Cerebellar cortex (tissue), 1 donor: ENCODE results near the gene GRK4.
A peak's percentile ranks its signal among the peaks of the same experiment; 100 is the strongest.
"Not testable (repeated sequence)": the region's sequence is repeated elsewhere in the genome, so short reads cannot be mapped to it uniquely, and the experiment has no call there.

Source experiments
- DNase-seq: peaks from one replicate; pipeline ENCODE4 v3.0.0-alpha.2; 2015; ENCODE audit warnings: low spot score

GRK4 gene

DNA sequence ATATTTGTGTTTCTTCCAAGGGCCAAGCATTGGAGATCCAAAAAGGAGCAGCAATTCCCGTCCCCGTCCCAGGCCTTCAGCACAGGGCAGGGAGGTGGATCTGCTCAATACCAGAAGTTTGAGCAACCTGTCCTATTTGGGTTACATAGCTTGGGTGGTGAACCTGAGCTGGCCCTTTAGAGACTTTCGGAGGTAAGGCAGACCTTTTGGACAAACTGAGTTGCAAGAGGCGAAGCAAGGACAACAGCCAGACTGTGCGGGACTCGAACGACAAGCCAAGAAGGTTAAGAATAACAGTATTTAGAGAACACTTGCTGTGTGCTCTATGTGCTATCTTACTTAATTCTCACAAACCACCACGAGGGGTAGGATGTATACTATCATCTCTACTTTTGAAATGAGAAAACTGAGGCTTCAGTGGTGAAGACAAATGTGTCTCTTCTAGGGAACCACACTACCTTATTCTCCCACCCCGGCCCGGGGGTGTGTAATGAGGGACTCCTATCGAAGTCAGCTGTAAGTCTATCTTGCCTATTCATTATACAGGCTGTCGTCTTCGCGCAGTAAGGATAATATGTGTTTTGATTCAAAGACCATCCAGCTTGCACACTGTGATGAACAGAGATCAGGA lies 1.4 kb upstream of the GRK4 start:
- peak; percentile 48 for DNase-seq

GRCh38 chr4:2962614-2963174 lies 677 bp upstream of the GRK4 start:
- DNase-seq: peak; percentile 78

GRCh38 chr4:2963966-2964471 lies 648 bp downstream of the GRK4 start:
- peak; percentile 49 for DNase-seq

DNA sequence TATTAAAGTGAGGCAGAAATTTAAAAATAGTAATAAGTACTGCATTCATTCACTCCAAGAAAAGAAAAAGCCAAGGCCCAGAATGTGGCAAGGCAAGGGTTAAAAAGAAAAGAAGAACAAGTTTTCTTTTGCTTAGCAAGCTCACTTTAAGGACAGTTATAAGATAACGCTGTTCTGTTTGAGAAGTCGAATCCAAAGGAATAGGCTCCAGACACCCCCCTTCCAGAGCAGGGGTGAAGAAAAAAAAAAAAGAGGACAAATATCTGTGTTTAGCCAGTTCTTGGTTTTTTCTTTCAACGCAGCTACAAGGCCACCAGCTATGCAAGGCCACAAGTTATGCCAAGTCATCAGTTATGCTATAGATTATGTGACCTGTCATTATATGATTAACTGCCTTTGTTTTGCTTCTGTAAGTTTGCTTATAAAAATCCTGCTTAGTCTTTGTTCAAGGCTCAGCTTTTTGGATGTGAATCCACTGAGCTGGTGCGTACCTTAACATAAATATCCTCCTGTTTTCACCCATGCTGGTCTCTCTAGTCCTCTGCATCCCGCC lies 1.4 kb downstream of the GRK4 start:
- DNase-seq: no peak

- peak; percentile 51 for DNase-seq
Measured at GRCh38 chr4:2965262-2965661, 1.9 kb downstream of the GRK4 start.

- DNase-seq: no peak
Measured at GRCh38 chr4:2968381-2968780, 5.0 kb downstream of the GRK4 start.

DNA sequence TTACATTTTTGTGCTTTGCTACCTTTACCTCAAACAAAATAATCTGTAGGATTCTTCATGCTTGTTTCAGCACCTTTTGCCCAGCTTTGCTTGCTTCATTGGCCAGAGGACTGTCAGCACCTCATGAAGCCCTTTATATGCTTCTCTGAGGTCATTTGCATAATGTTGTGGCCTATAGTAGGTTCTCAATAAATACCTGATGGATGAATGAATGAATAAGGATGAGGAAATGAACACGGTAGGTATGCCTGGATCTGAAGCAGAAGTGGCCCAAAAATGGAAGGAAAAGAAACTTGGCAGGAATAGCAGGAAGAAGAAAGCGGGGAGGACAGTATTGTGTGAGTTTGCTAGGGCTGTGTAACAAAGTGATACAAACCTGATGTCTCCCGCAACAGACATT lies 7.9 kb downstream of the GRK4 start:
- DNase-seq: no peak

DNA sequence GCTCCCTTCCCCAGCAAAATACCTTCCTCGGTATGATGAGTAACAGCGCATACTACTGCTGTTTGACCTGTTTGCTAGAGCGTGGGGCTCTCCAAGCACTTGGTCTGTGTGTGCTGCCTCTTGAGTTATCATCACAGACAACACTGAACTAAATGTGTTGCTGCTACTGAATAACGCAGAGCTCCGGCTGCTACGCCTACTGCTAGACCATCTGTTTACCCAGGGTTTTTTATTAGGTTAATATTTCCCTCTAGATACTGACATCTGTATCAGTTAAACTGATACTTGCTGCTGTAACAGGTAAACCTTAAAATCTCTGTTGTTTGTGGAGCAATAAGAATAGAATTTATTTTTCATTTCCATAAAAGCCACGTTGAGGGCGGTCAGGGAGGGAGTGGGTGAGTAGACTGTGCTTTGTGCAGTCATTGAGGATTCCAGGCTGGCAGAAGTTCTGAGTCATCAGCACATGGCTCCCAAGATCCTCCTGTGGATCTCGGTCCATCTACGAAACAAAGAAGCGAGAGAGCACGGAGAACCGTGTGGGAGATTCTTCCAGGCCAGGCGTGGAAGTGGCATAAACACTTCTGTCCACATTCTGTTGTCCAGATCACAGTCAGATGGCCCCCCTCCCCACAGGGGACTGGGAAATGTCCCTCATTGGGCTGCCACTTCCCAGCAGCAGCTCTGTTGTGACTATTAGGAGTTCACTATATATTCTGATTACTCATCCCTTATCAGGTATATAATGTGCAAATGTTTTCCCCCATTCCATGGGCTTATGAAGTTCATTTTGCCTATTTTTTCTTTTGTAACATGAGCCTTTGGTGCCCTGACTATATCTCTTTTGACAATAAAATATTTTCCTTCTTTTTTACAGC lies 14.1 kb downstream of the GRK4 start:
- peak; percentile 76 for DNase-seq

DNA sequence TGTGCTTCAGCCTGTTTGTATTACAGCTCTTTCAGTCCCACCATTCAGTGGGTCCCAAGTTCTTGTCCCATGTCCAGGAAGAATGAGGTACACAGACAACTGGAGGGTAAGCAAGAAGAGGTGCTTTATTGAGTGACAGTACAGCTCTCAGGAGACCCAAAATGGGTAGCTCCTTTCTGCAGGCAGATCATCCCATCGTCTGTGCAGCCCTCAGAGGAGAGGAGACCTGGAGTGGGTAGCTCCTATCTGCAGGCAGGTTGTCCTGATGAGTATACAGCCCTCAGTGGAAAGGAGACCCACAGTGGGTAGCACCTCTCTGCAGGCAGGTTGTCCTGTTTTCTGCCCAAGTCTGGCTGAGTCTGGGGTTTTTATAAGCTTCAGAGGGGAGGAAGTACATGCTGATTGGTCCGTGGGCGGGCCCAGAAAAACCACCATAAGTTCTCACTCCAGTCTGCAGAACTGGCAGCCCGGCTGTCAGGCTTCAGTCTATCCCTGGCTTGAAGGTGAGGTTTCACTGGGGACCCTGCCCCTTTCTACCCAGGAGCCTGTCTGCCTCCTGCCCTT lies 18.0 kb downstream of the GRK4 start:
- no peak for DNase-seq

- DNase-seq: no peak
Measured at GRCh38 chr4:2982012-2982411, 18.6 kb downstream of the GRK4 start.

DNA sequence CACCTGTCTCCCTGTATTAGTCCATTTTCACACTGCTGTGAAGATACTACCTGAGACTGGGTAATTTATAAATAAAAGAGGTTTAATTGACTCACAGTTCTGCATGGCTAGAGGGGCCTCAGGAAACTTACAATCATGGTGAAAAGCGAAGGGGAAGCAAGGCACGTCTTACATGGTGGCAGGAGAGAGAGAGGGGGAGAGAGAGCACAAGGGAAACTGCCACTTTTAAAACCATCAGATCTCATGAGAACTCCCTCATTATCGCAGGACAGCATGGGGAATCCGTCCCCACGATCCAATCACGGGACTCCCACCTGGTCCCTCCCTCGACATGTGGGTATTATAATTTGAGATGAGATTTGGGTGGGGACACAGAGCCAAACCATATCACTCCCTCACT lies 20.3 kb downstream of the GRK4 start:
- not testable (repeated sequence) for DNase-seq

GRCh38 chr4:2991243-2991642 lies 27.9 kb downstream of the GRK4 start:
- DNase-seq: no peak

- no peak for DNase-seq
Measured at GRCh38 chr4:2994917-2995316, 31.5 kb downstream of the GRK4 start.

DNA sequence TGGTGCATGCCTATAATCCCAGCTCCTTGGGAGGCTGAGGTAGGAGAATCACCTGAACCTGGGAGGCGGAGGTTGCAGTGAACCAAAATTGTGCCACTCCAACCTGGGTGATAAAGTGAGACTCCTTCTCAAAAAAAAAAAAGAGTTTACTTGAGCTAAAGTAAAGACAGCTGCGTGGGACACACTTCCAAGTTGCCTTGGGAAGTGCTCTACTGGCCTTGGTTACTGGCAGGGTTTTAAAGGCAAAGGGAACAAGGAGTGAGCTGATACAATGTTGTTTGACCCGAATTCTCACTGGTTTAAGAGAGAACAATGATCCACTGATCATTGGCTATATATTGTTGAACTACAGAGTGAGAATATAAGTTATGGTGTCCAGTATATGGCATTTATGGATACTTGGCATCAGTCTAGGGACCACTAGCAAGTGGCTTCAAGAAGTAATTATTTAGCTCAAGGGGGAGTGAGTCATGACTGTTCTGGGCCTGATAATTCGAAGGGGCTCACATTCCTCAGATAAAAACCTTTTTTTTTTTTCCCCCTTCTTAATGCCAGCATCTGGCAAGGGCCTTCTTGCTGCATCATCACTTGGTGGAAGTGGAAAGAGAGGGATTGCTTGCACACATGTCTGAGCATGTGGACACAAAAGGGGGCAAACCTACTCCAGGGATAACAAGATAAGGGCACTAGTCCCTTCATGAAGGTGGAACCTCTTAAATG lies 32.3 kb downstream of the GRK4 start:
- no peak for DNase-seq

GRCh38 chr4:2996415-2996814 lies 33.0 kb downstream of the GRK4 start:
- DNase-seq: no peak

- DNase-seq: no peak
Measured at GRCh38 chr4:3007724-3008123, 44.4 kb downstream of the GRK4 start.

DNA sequence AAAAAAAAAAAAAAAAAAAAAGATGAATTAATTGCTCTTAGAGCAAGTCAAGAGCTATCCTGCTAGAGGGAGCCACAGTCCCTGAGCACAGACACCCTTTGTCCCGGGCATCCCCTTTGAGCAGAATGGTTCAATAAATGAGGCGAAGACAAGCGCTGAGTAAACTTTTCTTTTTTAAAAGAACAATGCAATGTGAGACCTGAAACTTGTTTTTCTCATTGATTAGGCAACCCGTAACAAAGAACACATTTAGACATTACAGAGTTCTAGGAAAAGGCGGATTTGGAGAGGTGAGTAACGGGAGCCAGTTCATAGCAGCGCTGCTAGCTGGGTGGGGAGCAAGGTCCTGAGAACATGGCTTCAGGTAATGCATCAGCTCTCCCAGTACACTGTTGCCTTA lies 46.1 kb downstream of the GRK4 start:
- DNase-seq: peak; percentile 9

- no peak for DNase-seq
Measured at GRCh38 chr4:3010577-3010976, 47.2 kb downstream of the GRK4 start.

DNA sequence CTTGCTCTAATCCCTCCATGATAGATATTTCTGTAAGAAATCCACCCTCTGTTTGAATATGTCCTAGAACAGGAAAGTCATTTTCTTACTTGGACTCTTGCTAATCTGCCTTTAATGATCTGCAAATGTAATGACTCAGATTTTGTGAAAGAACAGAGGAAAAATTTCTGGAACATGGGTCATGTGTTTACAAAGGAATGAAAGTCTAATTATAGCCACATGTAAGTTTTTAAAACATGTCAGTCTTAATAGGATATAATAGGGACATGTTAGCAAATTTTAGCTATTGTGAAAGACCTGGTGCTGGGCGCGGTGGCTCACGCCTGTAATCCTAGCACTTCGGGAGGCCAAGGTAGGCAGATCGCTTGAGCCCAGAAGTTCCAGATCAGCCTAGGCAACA lies 47.6 kb downstream of the GRK4 start:
- DNase-seq: no peak

DNA sequence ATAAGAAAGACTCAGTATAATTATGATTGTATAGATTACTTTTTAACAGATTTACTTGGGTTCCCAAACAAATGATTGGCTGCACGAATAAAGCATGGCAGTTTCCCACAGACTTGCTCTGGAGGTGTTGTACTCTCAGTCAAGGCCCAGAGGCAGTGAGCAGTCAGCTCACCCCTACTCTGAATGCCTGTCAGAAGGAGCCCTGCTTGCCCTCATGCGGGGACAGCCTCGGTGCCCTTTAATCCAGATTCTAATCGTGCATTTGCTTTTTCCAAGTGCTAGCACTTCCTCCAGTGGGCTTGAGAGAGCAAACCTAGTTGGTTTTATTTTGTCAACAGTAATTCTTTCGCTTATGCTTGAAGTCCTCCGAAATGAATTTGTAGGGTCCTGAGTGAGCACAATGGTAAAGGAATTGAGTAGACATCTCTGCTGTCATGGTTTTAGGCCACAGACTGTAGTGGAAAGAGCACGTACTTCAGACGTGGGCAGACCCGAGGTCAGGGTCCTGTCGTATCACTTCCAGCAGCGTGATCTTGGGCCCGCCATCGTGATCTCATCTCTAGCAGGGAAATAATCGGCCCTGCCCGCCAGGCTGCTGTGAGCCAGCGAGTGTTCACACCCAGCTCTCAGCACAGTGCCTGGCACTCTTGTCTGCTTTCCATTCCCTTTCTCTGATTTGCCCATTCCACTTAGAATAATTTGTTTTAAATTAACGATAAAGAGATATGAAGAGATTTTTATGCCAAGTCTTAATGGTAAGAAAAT lies 48.3 kb downstream of the GRK4 start:
- DNase-seq: no peak

DNA sequence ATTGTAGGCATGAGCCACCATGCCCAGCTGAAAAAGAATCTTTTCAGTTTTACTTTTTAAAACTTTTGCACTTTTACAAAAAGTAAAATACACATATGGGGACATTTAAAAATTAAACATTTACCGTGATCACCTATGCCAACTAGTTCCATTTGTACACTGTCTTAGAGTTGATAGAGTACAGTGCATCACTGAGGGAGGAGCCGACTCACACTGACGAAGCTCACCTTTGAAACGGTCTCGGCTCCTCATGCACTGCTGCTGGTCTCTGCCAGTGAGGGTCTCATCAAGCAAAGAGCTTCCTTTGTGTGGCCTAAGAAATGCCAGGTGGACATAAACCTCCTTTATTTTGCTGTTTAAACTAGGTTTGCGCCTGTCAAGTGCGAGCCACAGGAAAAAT lies 50.0 kb downstream of the GRK4 start:
- no peak for DNase-seq
